ENCODE results near the gene SPOP. TPM values are rescaled to one million over a fixed set of nuclear protein-coding genes. Genes with fewer than 3 reads are reported as not detected.
A peak's percentile ranks its signal among the peaks of the same experiment; 100 is the strongest.

Gene SPOP
- total and polyA plus RNA-seq, 2 of the 4 experiments (the other 2 are of a cell fraction) = 24.9 to 47.5 TPM

DNA sequence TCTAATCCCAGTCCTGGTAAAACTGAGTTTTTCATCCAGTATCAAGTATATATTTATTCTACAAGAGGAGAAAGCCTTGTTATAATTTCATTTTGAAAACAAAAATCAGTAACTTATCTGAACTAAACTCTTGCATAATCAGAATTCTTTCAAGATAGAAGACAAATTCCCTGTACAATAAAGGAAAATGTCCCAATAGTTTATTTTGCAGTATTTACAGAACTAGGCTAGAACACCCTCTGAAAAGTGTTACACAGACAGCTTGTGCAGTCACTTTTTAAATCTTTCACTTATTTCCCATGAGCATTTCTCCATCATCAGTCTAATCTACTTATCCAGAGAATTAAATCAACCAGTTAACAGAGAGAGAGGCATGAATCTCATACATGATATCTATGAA lies 48.5 kb downstream of the SPOP start:
- Histone ChIP-seq H3K9ac (ENCODE audit: low read depth, low read length) (no peak overlapping the region), H3K4me1 (ENCODE audit: control insufficient read depth, insufficient read depth, low read length) (peaks cover 7% of the 10 kb centered on the region; the same call in 1 of the 2 replicates), H3K4me2 (ENCODE audit: low read depth, low read length) (no peak overlapping the region), H2AK5ac (ENCODE audit: low read depth, low read length) (no peak overlapping the region), H2AK9ac (replicated peaks; ENCODE audit: low read depth, low read length, poor library complexity) (no peak overlapping the region), H3K56ac (ENCODE audit: extremely low read depth, insufficient read depth, low read length) (no peak overlapping the region), H4K5ac (ENCODE audit: low read depth, low read length) (no peak overlapping the region), H3K79me1 (ENCODE audit: low read depth in 1 of 2, low read length in 2 of 2) (peaks cover 19 to 58% of the 10 kb centered on the region in 2 experiments), H2AFZ (replicated peaks; ENCODE audit: low read length, poor library complexity) (no peak overlapping the region), H4K20me1 (ENCODE audit: insufficient read depth, low read length) (peaks cover 17% of the 10 kb centered on the region; the same call in 1 of the 2 replicates), H3K9me3 (ENCODE audit: control insufficient read depth, insufficient read depth, low read length) (no peaks in the 10 kb centered on the region), H3K27me3 (ENCODE audit: control insufficient read depth, insufficient read depth, low read length) (no peaks in the 10 kb centered on the region), H3K14ac (replicated peaks; ENCODE audit: low read depth, low read length) (no peak overlapping the region), H3K4me3 (ENCODE audit: insufficient read depth, low read depth, low read length) (no peak overlapping the region), H2BK5ac (ENCODE audit: low read depth, low read length, poor library complexity, severe bottlenecking) (no peak overlapping the region), H3K18ac (ENCODE audit: low read depth, low read length) (no peak overlapping the region), H3K23ac (ENCODE audit: low read depth, low read length) (no peak overlapping the region), H4K8ac (ENCODE audit: low read depth in 2 of 2, low read length in 2 of 2) (no peak overlapping the region), H4K91ac (ENCODE audit: insufficient read depth, low read depth, low read length) (no peak overlapping the region), H2BK120ac (ENCODE audit: low read depth, low read length) (no peak overlapping the region), H2BK15ac (ENCODE audit: low read depth, low read length) (no peak overlapping the region), H2BK20ac (ENCODE audit: low read depth, low read length) (no peak overlapping the region), H3K36me3 (ENCODE audit: control insufficient read depth, insufficient read depth, low read length) (no peaks in the 10 kb centered on the region; the same call in 1 of the 2 replicates), H3K4ac (ENCODE audit: low read depth, low read length) (no peak overlapping the region), H3K9me1 (ENCODE audit: insufficient read depth, low read length) (no peaks in the 10 kb centered on the region), H3K27ac (ENCODE audit: insufficient read depth, low read length) (no peak overlapping the region)
- TF ChIP-seq CEBPB (IDR thresholded peaks at IDR 0.05; ENCODE audit: low read depth, low read length) = peak; percentile 19; the same call in 1 of the 2 replicates
- TF ChIP-seq, protein P1, sequence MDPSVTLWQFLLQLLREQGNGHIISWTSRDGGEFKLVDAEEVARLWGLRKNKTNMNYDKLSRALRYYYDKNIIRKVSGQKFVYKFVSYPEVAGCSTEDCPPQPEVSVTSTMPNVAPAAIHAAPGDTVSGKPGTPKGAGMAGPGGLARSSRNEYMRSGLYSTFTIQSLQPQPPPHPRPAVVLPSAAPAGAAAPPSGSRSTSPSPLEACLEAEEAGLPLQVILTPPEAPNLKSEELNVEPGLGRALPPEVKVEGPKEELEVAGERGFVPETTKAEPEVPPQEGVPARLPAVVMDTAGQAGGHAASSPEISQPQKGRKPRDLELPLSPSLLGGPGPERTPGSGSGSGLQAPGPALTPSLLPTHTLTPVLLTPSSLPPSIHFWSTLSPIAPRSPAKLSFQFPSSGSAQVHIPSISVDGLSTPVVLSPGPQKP (IDR thresholded peaks at IDR 0.05; ENCODE audit: borderline replicate concordance, low read depth, low read length) = no peak
- ChIA-PET POLR2A (ENCODE audit: unreplicated experiment) (no interaction called here), CTCF (no interaction called here)
- intact Hi-C loops (cut with micrococcal nuclease) (loop anchor here (5.0 kb wide), 2 partner anchors 37 to 48 kb away; partner anchors contain the start of gene SPOP), dilution Hi-C loops (cut with HindIII; ENCODE audit: low sequenced_read_pairs, unreplicated experiment) (no loop called here), in situ Hi-C loops (cut with MboI; ENCODE audit: low sequenced_read_pairs) (no loop called here)
- no peak for ATAC-seq (ENCODE audit: low read depth)
- DNase-seq = no peak
- no TSS peak for BruUV-seq (replicated peaks)
